ENCODE results near the gene ZDHHC7.

The ZDHHC7 gene

DNA sequence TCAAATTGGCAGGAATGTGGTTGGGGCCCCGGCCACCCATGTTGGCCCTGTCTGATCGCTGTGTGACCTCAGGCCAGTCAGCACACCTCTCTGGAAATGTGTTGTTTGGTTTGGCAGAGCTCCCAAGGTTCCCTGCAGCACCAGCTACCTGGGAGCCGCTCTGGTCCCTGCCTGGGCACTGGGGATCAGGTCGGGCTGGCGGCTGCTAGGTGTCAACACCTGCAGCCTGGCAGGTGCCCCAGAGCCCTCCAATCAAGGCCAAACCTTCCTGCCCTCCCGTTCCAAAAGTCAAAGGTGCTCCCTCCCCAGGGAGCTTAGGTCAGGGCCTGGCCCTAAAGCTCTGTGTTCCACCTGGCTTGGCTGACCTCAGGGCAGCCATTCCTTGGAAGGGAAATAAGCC is 55.9 kb downstream of the ZDHHC7 start:
- Histone ChIP-seq H4K20me1 (ENCODE audit: insufficient read depth) (no peaks in the 10 kb centered on the region), H2AFZ (ENCODE audit: low read depth) (no peak overlapping the region)

DNA sequence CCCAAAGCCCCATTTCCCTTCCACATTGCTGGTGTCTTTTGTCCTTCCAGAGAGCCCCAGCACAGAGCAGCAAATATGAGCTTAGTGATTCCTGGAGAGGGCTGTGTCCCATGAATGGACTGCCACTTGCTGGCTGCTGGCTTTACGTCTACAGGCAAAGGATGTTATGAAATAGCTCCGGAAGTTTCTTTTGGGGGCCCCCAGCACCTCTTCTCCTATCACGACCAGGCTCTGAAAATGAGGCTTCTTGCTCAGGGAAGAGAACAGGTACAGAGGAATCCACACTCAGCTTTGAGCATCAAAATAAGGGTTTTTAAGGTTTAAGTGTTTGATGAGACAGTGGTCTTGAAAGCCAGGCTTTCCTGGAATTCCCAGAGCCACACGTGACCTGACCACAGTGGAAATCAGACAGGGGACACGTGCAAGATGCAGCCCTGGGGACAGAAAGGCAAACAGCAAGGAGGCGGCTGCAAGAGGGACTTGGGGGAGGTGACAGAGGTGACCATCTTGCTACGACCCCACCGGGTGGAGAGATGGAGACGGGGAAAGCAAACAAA is 58.1 kb downstream of the ZDHHC7 start:
- Histone ChIP-seq H3K27me3 (ENCODE audit: insufficient read depth, low read depth) (peaks cover 21% of the 10 kb centered on the region), H4K20me1 (ENCODE audit: insufficient read depth) (no peaks in the 10 kb centered on the region), H3K79me2 (ENCODE audit: insufficient read depth, low read depth) (no peaks in the 10 kb centered on the region), H3K4me3 (IDR thresholded peaks at IDR 0.05; ENCODE audit: insufficient read depth, low read depth, low read length) (no peak overlapping the region), H2AFZ (ENCODE audit: low read depth) (no peak overlapping the region), H3K27ac (no peak overlapping the region), H3K4me2 (no peak overlapping the region), H3K4me1 (ENCODE audit: low read depth, poor library complexity, severe bottlenecking) (no peaks in the 10 kb centered on the region), H3K9ac (no peak overlapping the region), H3K36me3 (ENCODE audit: insufficient read depth) (no peaks in the 10 kb centered on the region)
- TF ChIP-seq, protein P1, sequence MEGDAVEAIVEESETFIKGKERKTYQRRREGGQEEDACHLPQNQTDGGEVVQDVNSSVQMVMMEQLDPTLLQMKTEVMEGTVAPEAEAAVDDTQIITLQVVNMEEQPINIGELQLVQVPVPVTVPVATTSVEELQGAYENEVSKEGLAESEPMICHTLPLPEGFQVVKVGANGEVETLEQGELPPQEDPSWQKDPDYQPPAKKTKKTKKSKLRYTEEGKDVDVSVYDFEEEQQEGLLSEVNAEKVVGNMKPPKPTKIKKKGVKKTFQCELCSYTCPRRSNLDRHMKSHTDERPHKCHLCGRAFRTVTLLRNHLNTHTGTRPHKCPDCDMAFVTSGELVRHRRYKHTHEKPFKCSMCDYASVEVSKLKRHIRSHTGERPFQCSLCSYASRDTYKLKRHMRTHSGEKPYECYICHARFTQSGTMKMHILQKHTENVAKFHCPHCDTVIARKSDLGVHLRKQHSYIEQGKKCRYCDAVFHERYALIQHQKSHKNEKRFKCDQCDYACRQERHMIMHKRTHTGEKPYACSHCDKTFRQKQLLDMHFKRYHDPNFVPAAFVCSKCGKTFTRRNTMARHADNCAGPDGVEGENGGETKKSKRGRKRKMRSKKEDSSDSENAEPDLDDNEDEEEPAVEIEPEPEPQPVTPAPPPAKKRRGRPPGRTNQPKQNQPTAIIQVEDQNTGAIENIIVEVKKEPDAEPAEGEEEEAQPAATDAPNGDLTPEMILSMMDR (conservative IDR thresholded peaks at IDR 0.05; ENCODE audit: low read depth, low read length) = no peak

More for the DNA sequence above, 55.9 kb downstream of the ZDHHC7 start:
- TF ChIP-seq, protein P1 (conservative IDR thresholded peaks at IDR 0.05; ENCODE audit: low read depth, low read length) = no peak
- Histone ChIP-seq H3K79me2 (ENCODE audit: insufficient read depth, low read depth) (no peaks in the 10 kb centered on the region), H3K4me3 (IDR thresholded peaks at IDR 0.05; ENCODE audit: insufficient read depth, low read depth, low read length) (no peak overlapping the region), H3K4me1 (ENCODE audit: low read depth, poor library complexity, severe bottlenecking) (no peaks in the 10 kb centered on the region), H3K4me2 (no peak overlapping the region), H3K27ac (no peak overlapping the region), H3K27me3 (ENCODE audit: insufficient read depth, low read depth) (peaks cover 30% of the 10 kb centered on the region), H3K9ac (no peak overlapping the region), H3K36me3 (ENCODE audit: insufficient read depth) (no peaks in the 10 kb centered on the region)

DNA sequence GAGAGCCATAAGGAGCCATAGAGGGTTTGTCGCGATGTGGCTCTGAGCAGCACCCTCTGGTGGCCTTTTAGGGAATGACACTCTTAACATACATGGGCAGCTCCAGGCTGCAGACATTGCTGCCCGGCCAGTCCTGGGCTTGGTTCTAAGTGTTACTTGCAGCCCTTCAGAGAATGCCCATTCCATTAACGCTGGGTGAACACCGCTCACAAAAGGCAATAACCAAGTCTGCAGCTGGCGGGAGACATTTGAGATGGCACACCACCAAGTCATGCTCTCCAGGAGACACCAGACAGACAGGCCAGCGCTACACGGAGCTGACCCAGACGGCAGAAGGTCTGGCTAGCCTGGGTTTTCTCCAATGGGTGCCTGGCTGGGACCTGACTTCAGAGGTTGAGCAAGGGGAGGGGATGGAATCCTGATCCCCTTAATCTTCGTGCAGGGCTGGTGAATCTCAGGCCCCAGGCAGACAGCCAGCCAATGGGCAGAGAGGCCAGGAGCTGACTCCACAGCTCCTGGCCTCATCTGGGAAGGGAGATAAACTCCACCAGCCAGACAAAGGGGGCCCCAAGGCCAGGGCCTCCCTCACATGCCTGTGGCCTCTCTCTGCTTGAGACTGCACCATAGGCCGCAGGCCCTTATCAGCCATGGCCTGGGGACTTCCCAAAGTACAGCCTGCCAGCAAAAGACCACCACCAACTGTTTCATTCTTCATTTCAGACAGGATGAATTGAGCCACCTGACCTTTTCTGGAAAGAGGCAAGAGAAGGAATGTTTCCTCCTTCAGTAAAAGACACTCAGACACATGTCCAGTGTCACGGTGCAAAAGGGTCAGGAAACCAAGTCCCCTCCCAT is 58.8 kb downstream of the ZDHHC7 start:
- Histone ChIP-seq H3K4me2 (no peak overlapping the region), H3K27ac (no peak overlapping the region)

DNA sequence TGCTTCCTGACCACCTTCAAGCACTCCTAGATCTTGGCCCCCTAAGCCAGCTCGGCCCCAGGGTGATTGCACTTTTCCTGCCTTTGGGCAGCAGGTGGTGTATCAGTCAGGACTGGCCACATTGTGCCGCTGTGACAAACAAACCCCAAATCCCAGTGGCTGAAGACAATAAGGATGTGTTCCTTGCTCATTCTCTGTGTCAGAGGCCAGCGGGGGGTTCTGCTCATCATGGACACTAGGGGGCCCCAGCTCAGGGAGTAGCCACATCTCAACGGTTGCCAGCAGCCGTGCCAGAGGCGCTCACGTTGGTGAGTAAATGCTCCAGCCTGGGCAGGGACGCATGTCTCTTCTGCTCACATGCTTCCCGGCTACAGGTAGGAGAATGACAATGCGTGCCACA is 60.4 kb downstream of the ZDHHC7 start:
- H3K4me3 ChIP-seq (IDR thresholded peaks at IDR 0.05; ENCODE audit: insufficient read depth, low read depth, low read length) = no peak overlapping the region
- H3K9ac ChIP-seq = no peak overlapping the region
- TF ChIP-seq, protein P1 (conservative IDR thresholded peaks at IDR 0.05; ENCODE audit: low read depth, low read length) = peak; percentile 50
- no peak overlapping the region for H2AFZ ChIP-seq (ENCODE audit: low read depth)
- no peaks in the 10 kb centered on the region for H4K20me1 ChIP-seq (ENCODE audit: insufficient read depth)
- no peaks in the 10 kb centered on the region for H3K79me2 ChIP-seq (ENCODE audit: insufficient read depth, low read depth)
- no peaks in the 10 kb centered on the region for H3K36me3 ChIP-seq (ENCODE audit: insufficient read depth)
- no peak overlapping the region for H3K27ac ChIP-seq
- no peaks in the 10 kb centered on the region for H3K4me1 ChIP-seq (ENCODE audit: low read depth, poor library complexity, severe bottlenecking)
- H3K4me2 ChIP-seq = no peak overlapping the region
- H3K27me3 ChIP-seq (ENCODE audit: insufficient read depth, low read depth) = peaks cover 26% of the 10 kb centered on the region

More for the DNA sequence above, 58.8 kb downstream of the ZDHHC7 start:
- H3K36me3 ChIP-seq (ENCODE audit: insufficient read depth) = no peaks in the 10 kb centered on the region
- H3K79me2 ChIP-seq (ENCODE audit: insufficient read depth, low read depth) = no peaks in the 10 kb centered on the region
- no peak overlapping the region for H3K9ac ChIP-seq
- H3K27me3 ChIP-seq (ENCODE audit: insufficient read depth, low read depth) = peaks cover 25% of the 10 kb centered on the region
- H3K4me3 ChIP-seq (IDR thresholded peaks at IDR 0.05; ENCODE audit: insufficient read depth, low read depth, low read length) = no peak overlapping the region
- TF ChIP-seq, protein P1 (conservative IDR thresholded peaks at IDR 0.05; ENCODE audit: low read depth, low read length) = peak; percentile 92
- H2AFZ ChIP-seq (ENCODE audit: low read depth) = no peak overlapping the region
- H4K20me1 ChIP-seq (ENCODE audit: insufficient read depth) = no peaks in the 10 kb centered on the region
- H3K4me1 ChIP-seq (ENCODE audit: low read depth, poor library complexity, severe bottlenecking) = no peaks in the 10 kb centered on the region

Data from KMS-11 (cell line).